B cell (primary cell): Measurements from ENCODE around the gene SAMD4A. TPM values are rescaled to one million over a fixed set of nuclear protein-coding genes. Genes with fewer than 3 reads are reported as not detected.

Experiments used
- ATAC-seq: fragments of 200-7000 bp; cut with Tn5 transposase; one replicate; pipeline ENCODE4 v1.10.0; 2021; ENCODE audit warnings: low read depth, mild to moderate bottlenecking, moderate number of reproducible peaks, moderate library complexity
- CTCF ChIA-PET: fragments of 350-600 bp; sonication (Branson Sonifier 250); formaldehyde crosslinking; loops from one replicate; lab custom pipeline; 2021; ENCODE audit warnings: antibody characterized with exemption, inconsistent platforms; lab: Charles Lee
- POLR2A ChIA-PET: fragments of 350-600 bp; sonication (Branson Sonifier 250); formaldehyde crosslinking; loops from one replicate; lab custom pipeline; 2021; ENCODE audit warnings: antibody characterized with exemption; lab: Charles Lee
- DNase-seq: peaks from one replicate; pipeline ENCODE4 v3.0.0; 2013
- H2AFZ ChIP-seq: 2 replicates; pipeline ENCODE4 v1.6.1; 2012; ENCODE audit warnings: mild to moderate bottlenecking, low read depth, low read length; ENCODE audit not compliant: insufficient read depth, poor library complexity, severe bottlenecking
- H3K27ac ChIP-seq, 2 donors: 1 replicate in 1 of 2; 2 replicates in 1 of 2; pipeline ENCODE4 v1.5.1; 2012 to 2013; ENCODE audit warnings: low read length in 2 of 2, mild to moderate bottlenecking in 2 of 2, moderate library complexity in 1 of 2
- H3K27me3 ChIP-seq, 4 experiments: fragments of 200-600 bp in 1 of 4; sonication (generic) in 1 of 4; replicated peaks in 1 of 4; 1 replicate in 2 of 4; 2 replicates in 2 of 4; pipeline versions ENCODE4 v1.6.1 to v1.7.0; 2013 to 2016; ENCODE audit warnings: low read length in 3 of 4, mild to moderate bottlenecking in 2 of 4, mixed read lengths in 1 of 4, moderate library complexity in 1 of 4; ENCODE audit not compliant: insufficient read depth in 4 of 4, control insufficient read depth in 3 of 4; ENCODE audit errors: control extremely low read depth in 1 of 4
- H3K36me3 ChIP-seq, 2 experiments: replicated peaks in 1 of 2; 1 replicate in 1 of 2; 2 replicates in 1 of 2; pipeline versions ENCODE4 v1.6.1 to v1.7.1; 2013; ENCODE audit warnings: low read length in 1 of 2; ENCODE audit not compliant: insufficient read depth in 2 of 2, control insufficient read depth in 1 of 2; ENCODE audit errors: control extremely low read depth in 1 of 2, extremely low read depth in 1 of 2
- H3K4me1 ChIP-seq, 2 donors: fragments of 200-600 bp in 1 of 2; sonication (generic) in 1 of 2; 1 replicate in 1 of 2; 2 replicates in 1 of 2; pipeline versions ENCODE4 v1.5.1 to v1.6.1; 2013 to 2017; ENCODE audit warnings: low read length in 2 of 2; ENCODE audit not compliant: control insufficient read depth in 2 of 2, insufficient read depth in 2 of 2
- H3K4me2 ChIP-seq: replicated peaks from 2 replicates; pipeline ENCODE3; 2012; ENCODE audit warnings: mild to moderate bottlenecking, low read depth, low read length; ENCODE audit not compliant: poor library complexity, severe bottlenecking
- H3K4me3 ChIP-seq, 5 experiments: fragments of 200-600 bp in 1 of 5; sonication (generic) in 1 of 5; 1 replicate in 3 of 5; 2 replicates in 2 of 5; pipeline versions ENCODE4 v1.5.1 to v1.7.0; 2011 to 2016; ENCODE audit warnings: low read length in 4 of 5, mild to moderate bottlenecking in 4 of 5, low read depth in 2 of 5, control low read depth in 1 of 5, moderate library complexity in 1 of 5; ENCODE audit not compliant: insufficient read depth in 1 of 5; ENCODE audit errors: control extremely low read depth in 1 of 5, extremely low read depth in 1 of 5
- H3K79me2 ChIP-seq: fragments of 200-600 bp; sonication (generic); one replicate; pipeline ENCODE4 v1.6.0; 2016; ENCODE audit warnings: low read length; ENCODE audit not compliant: control insufficient read depth, insufficient read depth
- H3K9ac ChIP-seq: fragments of 200-600 bp; sonication (generic); 2 replicates; pipeline ENCODE4 v1.6.1; 2017; ENCODE audit warnings: mild to moderate bottlenecking, low read length, moderate library complexity
- H3K9me3 ChIP-seq, 3 donors: one replicate each; pipeline versions ENCODE4 v1.6.1 to v1.7.1; 2013; ENCODE audit warnings: low read length in 2 of 3; ENCODE audit not compliant: control insufficient read depth in 2 of 3, insufficient read depth in 1 of 3; ENCODE audit errors: control extremely low read depth in 1 of 3
- H4K20me1 ChIP-seq: 2 replicates; pipeline ENCODE4 v1.6.0; 2012; ENCODE audit warnings: mild to moderate bottlenecking, low read length; ENCODE audit not compliant: insufficient read depth, control insufficient read depth, poor library complexity, severe bottlenecking
- H3K27ac Mint-ChIP-seq: one replicate; pipeline ENCODE4 v1.8.0; 2021; ENCODE audit warnings: mixed read lengths
- H3K27me3 Mint-ChIP-seq: one replicate; pipeline ENCODE4 v1.8.0; 2021; ENCODE audit warnings: mixed read lengths
- H3K4me1 Mint-ChIP-seq: one replicate; pipeline ENCODE4 v1.8.0; 2021; ENCODE audit warnings: mixed read lengths
- H3K4me3 Mint-ChIP-seq: one replicate; pipeline ENCODE4 v1.8.0; 2021; ENCODE audit warnings: mixed read lengths
- H3K9me3 Mint-ChIP-seq: one replicate; pipeline ENCODE4 v1.8.0; 2022; ENCODE audit warnings: mixed read lengths; ENCODE audit not compliant: insufficient read depth
- CTCF ChIP-seq: fragments of 200-600 bp; IDR thresholded peaks from one replicate; pipeline ENCODE4 v1.8.0; 2022; ENCODE audit warnings: antibody characterized with exemption, mild to moderate bottlenecking
- EZH2 ChIP-seq: IDR thresholded peaks from 2 replicates; pipeline ENCODE4 v1.6.1; 2012; ENCODE audit warnings: borderline replicate concordance, low read depth, mild to moderate bottlenecking, moderate library complexity, low read length; ENCODE audit not compliant: insufficient read depth, poor library complexity, severe bottlenecking
- WGBS: methylation state at CpG from one replicate; pipeline ENCODE4 v1.1.5; 2013; ENCODE audit warnings: missing lambda C conversion rate; ENCODE audit not compliant: insufficient coverage; 5-methylcytosine and 5-hydroxymethylcytosine counted together
- intact Hi-C: fragments of 100-400 bp; cut with micrococcal nuclease; formaldehyde crosslinking; loops from one replicate; pipeline ENCODE4 v1.10.0; 2022
- polyA plus RNA-seq: library from polyadenylated mRNA; depleted of rRNA; stranded (reverse); fragments of >200 nt; gene quantifications from 2 replicates; pipeline ENCODE4 v1.2.3, GENCODE V29; 2012
- total RNA-seq, 2 donors: library from RNA; stranded (reverse); fragments of 120-200 nt in 1 of 2; gene quantifications; 1 replicate in 1 of 2; 2 replicates in 1 of 2; pipeline versions ENCODE4 v1.2.3 to v1.2.4, GENCODE V29; 2013 to 2022

SAMD4A gene
- total and polyA plus RNA-seq, 2 donors (not counting 1 experiment from before 2014, with no cell fraction given) = 5.7 to 13.7 TPM

- Histone ChIP-seq H3K36me3 (no peaks in the 10 kb centered on the region), H4K20me1 (no peaks in the 10 kb centered on the region), H3K4me1 (no peaks in the 10 kb centered on the region), H2AFZ (no peak overlapping the region), H3K4me3 (no peak overlapping the region), H3K27me3 (no peaks in the 10 kb centered on the region), H3K9ac (no peak overlapping the region), H3K4me2 (no peak overlapping the region), H3K9me3 (no peaks in the 10 kb centered on the region), H3K79me2 (no peaks in the 10 kb centered on the region), H3K27ac (no peak overlapping the region)
- no peak for ATAC-seq
- DNase-seq = no peak
- no peaks in the 10 kb centered on the region for H3K9me3 Mint-ChIP-seq
- no CpG with 5 or more reads among the region's 6 CpGs for WGBS
- TF ChIP-seq CTCF = no peak
- no peak for TF ChIP-seq EZH2
- no peaks in the 10 kb centered on the region for H3K27me3 Mint-ChIP-seq
- no peaks in the 10 kb centered on the region for H3K4me1 Mint-ChIP-seq
- intact Hi-C loops = no loop called here
- POLR2A ChIA-PET = no interaction called here
- H3K27ac Mint-ChIP-seq = no peak overlapping the region
- H3K4me3 Mint-ChIP-seq = no peak overlapping the region
- CTCF ChIA-PET = interaction anchor here (0.6 kb wide), 1 partner anchor 75 kb away, joined by 3 read pairs; no protein-coding TSS in a partner anchor
Measured at GRCh38 chr14:54812617-54813016, 245.7 kb downstream of the SAMD4A start.

- ATAC-seq (no peak), DNase-seq (no peak)
- no peak overlapping the region for H3K27ac ChIP-seq
- no peaks in the 10 kb centered on the region for H3K36me3 ChIP-seq
- Mint-ChIP-seq H3K27ac (no peak overlapping the region), H3K4me3 (no peak overlapping the region), H3K9me3 (no peaks in the 10 kb centered on the region), H3K27me3 (no peaks in the 10 kb centered on the region), H3K4me1 (no peaks in the 10 kb centered on the region)
- H4K20me1 ChIP-seq = no peaks in the 10 kb centered on the region
- H3K27me3 ChIP-seq = peaks cover 0 to 3% (median 0%) of the 10 kb centered on the region in 4 experiments
- CTCF ChIA-PET = no interaction called here
- no peak overlapping the region for H3K9ac ChIP-seq
- H3K4me2 ChIP-seq = no peak overlapping the region
- H3K79me2 ChIP-seq = no peaks in the 10 kb centered on the region
- WGBS = no CpG with 5 or more reads among the region's 2 CpGs
- H3K9me3 ChIP-seq = no peaks in the 10 kb centered on the region
- intact Hi-C loops = no loop called here
- no peak overlapping the region for H2AFZ ChIP-seq
- no peak overlapping the region for H3K4me3 ChIP-seq
- POLR2A ChIA-PET = no interaction called here
- TF ChIP-seq CTCF (no peak), EZH2 (no peak)
- H3K4me1 ChIP-seq = no peaks in the 10 kb centered on the region
Measured at GRCh38 chr14:54813081-54813480, 246.2 kb downstream of the SAMD4A start.
